NCI-H2196 (cell line): Measurements from ENCODE around the gene TSPAN3.

ENCODE experiments used
- DNase-seq: peaks from one replicate; lab custom pipeline; 2025; ENCODE audit not compliant: unreplicated experiment; lab: John Stamatoyannopoulos, UW

TSPAN3 gene

GRCh38 chr15:77070495-77071304, at the start of gene TSPAN3:
Gene TSPAN3 (minus strand): TSS chr15:77071109. CDS start chr15:77070954, 155 bp downstream.
- DNase-seq = peak; percentile 76

GRCh38 chr15:77120576-77120975, 49.7 kb upstream of the TSPAN3 start:
- DNase-seq = no peak

- DNase-seq = no peak
Measured at GRCh38 chr15:77119446-77119845, 48.5 kb upstream of the TSPAN3 start.

- DNase-seq = peak; percentile 30
Measured at GRCh38 chr15:77118882-77119321, 48.0 kb upstream of the TSPAN3 start.

GRCh38 chr15:77115179-77115578, 44.3 kb upstream of the TSPAN3 start:
- DNase-seq = no peak

- no peak for DNase-seq
Measured at GRCh38 chr15:77112838-77113504, 42.1 kb upstream of the TSPAN3 start.

GRCh38 chr15:77111789-77112188, 40.9 kb upstream of the TSPAN3 start:
- DNase-seq = no peak

- peak; percentile 35 for DNase-seq
Measured at GRCh38 chr15:77107531-77108355, 36.8 kb upstream of the TSPAN3 start.

- no peak for DNase-seq
Measured at GRCh38 chr15:77107068-77107467, 36.2 kb upstream of the TSPAN3 start.

GRCh38 chr15:77104155-77104554, 33.2 kb upstream of the TSPAN3 start:
- DNase-seq = no peak

GRCh38 chr15:77099741-77100463, 29.0 kb upstream of the TSPAN3 start:
- no peak for DNase-seq

- DNase-seq = no peak
Measured at GRCh38 chr15:77098572-77098971, 27.7 kb upstream of the TSPAN3 start.

- no peak for DNase-seq
Measured at GRCh38 chr15:77097921-77098320, 27.0 kb upstream of the TSPAN3 start.

GRCh38 chr15:77097248-77097721, 26.4 kb upstream of the TSPAN3 start:
- DNase-seq = no peak

- no peak for DNase-seq
Measured at GRCh38 chr15:77096541-77096940, 25.6 kb upstream of the TSPAN3 start.

GRCh38 chr15:77096138-77096537, 25.2 kb upstream of the TSPAN3 start:
- no peak for DNase-seq

- no peak for DNase-seq
Measured at GRCh38 chr15:77094397-77095030, 23.6 kb upstream of the TSPAN3 start.

GRCh38 chr15:77093436-77093835, 22.5 kb upstream of the TSPAN3 start:
- no peak for DNase-seq

- no peak for DNase-seq
Measured at GRCh38 chr15:77091097-77091496, 20.2 kb upstream of the TSPAN3 start.

GRCh38 chr15:77087213-77087612, 16.3 kb upstream of the TSPAN3 start:
- no peak for DNase-seq
